Endothelial cell of umbilical vein (primary cell): ENCODE data around the gene ZP2. TPM values are rescaled to one million over a fixed set of nuclear protein-coding genes. Genes with fewer than 3 reads are reported as not detected.

Experiments used
- BruUV-seq: library from RNA; stranded (reverse); fragments of 400-500 nt; replicated peaks from 2 replicates; lab custom pipeline; 2021; lab: Mats Ljungman, UMichigan
- CTCF ChIA-PET: fragments of 300-600, 350-600 bp; sonication (Branson Sonifier 250); formaldehyde crosslinking; loops from one replicate; lab custom pipeline; 2021; ENCODE audit warnings: antibody characterized with exemption, inconsistent platforms; lab: Charles Lee
- POLR2A ChIA-PET: fragments of 300-600, 350-600 bp; sonication (Branson Sonifier 250); formaldehyde crosslinking; loops from one replicate; lab custom pipeline; 2021; ENCODE audit warnings: antibody characterized with exemption, inconsistent platforms; lab: Charles Lee
- DNase-seq: peaks from one replicate; pipeline ENCODE4 v3.0.0-alpha.2; 2011; ENCODE audit warnings: low read depth, low spot score
- FAIRE-seq: peaks from 2 replicates; lab custom pipeline; 2011; peaks lifted over from hg19 to GRCh38; lab: Jason Lieb, UNC
- H2AFZ ChIP-seq: 2 replicates; pipeline ENCODE4 v1.6.0; 2012; ENCODE audit warnings: low read depth, low read length, control low read depth, inconsistent platforms
- H3K27ac ChIP-seq: 2 replicates; pipeline ENCODE4 v1.5.1; 2011; ENCODE audit warnings: low read depth, mild to moderate bottlenecking, control low read depth, low read length, moderate library complexity; ENCODE audit not compliant: insufficient read depth
- H3K27me3 ChIP-seq, 2 experiments: 2 replicates each; pipeline versions ENCODE4 v1.6.0 to v1.6.1; 2011; ENCODE audit warnings: low read length in 2 of 2, mixed read lengths in 1 of 2; ENCODE audit not compliant: control insufficient read depth in 2 of 2, insufficient read depth in 2 of 2
- H3K36me3 ChIP-seq, 2 experiments: 2 replicates in 1 of 2; 3 replicates in 1 of 2; pipeline ENCODE4 v1.5.1; 2011; ENCODE audit warnings: low read length in 2 of 2, mild to moderate bottlenecking in 1 of 2, moderate library complexity in 1 of 2; ENCODE audit not compliant: control insufficient read depth in 2 of 2, insufficient read depth in 2 of 2; ENCODE audit errors: extremely low read depth in 1 of 2
- H3K4me1 ChIP-seq: 3 replicates; pipeline ENCODE4 v1.5.1; 2011; ENCODE audit warnings: mild to moderate bottlenecking, low read length; ENCODE audit not compliant: control insufficient read depth, insufficient read depth; ENCODE audit errors: extremely low read depth
- H3K4me2 ChIP-seq: 2 replicates; pipeline ENCODE4 v1.6.1; 2011; ENCODE audit warnings: low read length, control low read depth, mixed read lengths; ENCODE audit not compliant: insufficient read depth
- H3K4me3 ChIP-seq, 3 experiments: fragments of 200-600 bp in 1 of 3; sonication (generic), shearing (Covaris generic) in 1 of 3; replicated peaks in 1 of 3; 2 replicates each; pipeline ENCODE4 v1.5.1; 2011 to 2016; ENCODE audit warnings: control low read depth in 3 of 3, low read length in 3 of 3, mild to moderate bottlenecking in 2 of 3, inconsistent platforms in 1 of 3, low read depth in 1 of 3, moderate library complexity in 1 of 3; ENCODE audit not compliant: insufficient read depth in 1 of 3
- H3K79me2 ChIP-seq: 2 replicates; pipeline ENCODE4 v1.6.0; 2012; ENCODE audit warnings: low read length, inconsistent platforms; ENCODE audit not compliant: control insufficient read depth, insufficient read depth
- H3K9ac ChIP-seq: replicated peaks from 2 replicates; pipeline ENCODE3; 2011; ENCODE audit warnings: low read length, control low read depth; ENCODE audit not compliant: insufficient read depth; ENCODE audit errors: extremely low read depth
- H3K9me1 ChIP-seq: replicated peaks from 3 replicates; pipeline ENCODE4 v1.6.0; 2011; ENCODE audit warnings: mild to moderate bottlenecking, low read length; ENCODE audit not compliant: control insufficient read depth, insufficient read depth; ENCODE audit errors: extremely low read depth
- H3K9me3 ChIP-seq: replicated peaks from 2 replicates; pipeline ENCODE4 v1.5.1; 2012; ENCODE audit warnings: low read length, inconsistent platforms; ENCODE audit not compliant: control insufficient read depth, insufficient read depth
- H4K20me1 ChIP-seq: replicated peaks from 2 replicates; pipeline ENCODE3; 2011; ENCODE audit warnings: mild to moderate bottlenecking, low read length; ENCODE audit not compliant: control insufficient read depth, insufficient read depth; ENCODE audit errors: extremely low read depth
- CTCF ChIP-seq, 2 donors: IDR thresholded peaks; 1 replicate in 1 of 2; 2 replicates in 1 of 2; pipeline ENCODE4 v1.5.1; 2011; ENCODE audit warnings: low read length in 2 of 2, mild to moderate bottlenecking in 2 of 2, moderate library complexity in 2 of 2, control low read depth in 1 of 2, inconsistent platforms in 1 of 2, low read depth in 1 of 2; ENCODE audit not compliant: insufficient read depth in 1 of 2; ENCODE audit errors: extremely low read depth in 1 of 2
- EZH2 ChIP-seq: IDR thresholded peaks from 2 replicates; pipeline ENCODE4 v1.6.1; 2012; ENCODE audit warnings: borderline replicate concordance, low read depth, mild to moderate bottlenecking, moderate library complexity, low read length, inconsistent platforms; ENCODE audit not compliant: severe bottlenecking
- FOS ChIP-seq: IDR thresholded peaks from 2 replicates; pipeline ENCODE4 v1.6.1; 2011; ENCODE audit warnings: mild to moderate bottlenecking, low read length, moderate library complexity, borderline replicate concordance; ENCODE audit not compliant: insufficient read depth
- GATA2 ChIP-seq: IDR thresholded peaks from 2 replicates; pipeline ENCODE4 v1.7.0; 2011; ENCODE audit warnings: low read depth, mild to moderate bottlenecking, moderate library complexity, mixed read lengths, low read length; ENCODE audit not compliant: insufficient read length, insufficient read depth
- JUN ChIP-seq: IDR thresholded peaks from 2 replicates; pipeline ENCODE4 v1.6.1; 2011; ENCODE audit warnings: borderline replicate concordance, low read depth; ENCODE audit not compliant: insufficient read length, insufficient read depth
- MAX ChIP-seq: IDR thresholded peaks from 2 replicates; pipeline ENCODE4 v1.6.1; 2011; ENCODE audit not compliant: insufficient read depth, insufficient read length
- MYC ChIP-seq: IDR thresholded peaks from one replicate; pipeline ENCODE4 v1.6.1; 2011; ENCODE audit warnings: mild to moderate bottlenecking, low read depth, low read length
- POLR2A ChIP-seq: IDR thresholded peaks from 2 replicates; pipeline ENCODE4 v1.6.1; 2012; ENCODE audit warnings: low read depth, mild to moderate bottlenecking, control low read depth, low read length
- POLR2AphosphoS5 ChIP-seq: IDR thresholded peaks from 2 replicates; pipeline ENCODE4 v1.6.1; 2012; ENCODE audit warnings: low read depth, mild to moderate bottlenecking, control low read depth, low read length, moderate library complexity; ENCODE audit not compliant: insufficient read depth
- dilution Hi-C: fragments of 300-500 bp; cut with MboI; formaldehyde crosslinking; loops from one replicate; pipeline ENCODE4 v1.15.0; 2019; ENCODE audit warnings: low sequenced_read_pairs; ENCODE audit not compliant: extremely low pct_ligation_motif_present
- intact Hi-C: fragments of 100-400 bp; cut with micrococcal nuclease; formaldehyde crosslinking; loops from one replicate; pipeline ENCODE4 v1.10.0; 2022
- polyA plus RNA-seq, 4 experiments: library from polyadenylated mRNA; depleted of rRNA in 3 of 4; stranded (reverse) in 3 of 4; unstranded in 1 of 4; fragments of >200 nt; gene quantifications; 2 replicates each; pipeline versions ENCODE4 v1.2.1 to v1.2.3, GENCODE V29; 2011 to 2012; ENCODE audit warnings: missing spikeins in 1 of 4
- total RNA-seq: library from RNA; stranded (reverse); gene quantifications from 2 replicates; pipeline ENCODE4 v1.2.3, GENCODE V29; 2021

The ZP2 gene
- total and polyA plus RNA-seq, 2 donors (not counting 3 experiments of a cell fraction or from before 2014, with no cell fraction given), result not detected

GRCh38 chr16:21159281-21159951 lies 52.0 kb downstream of the ZP2 start:
- peak overlapping the region; percentile 65 for H3K9ac ChIP-seq
- H3K27me3 ChIP-seq, result no peaks in the 10 kb centered on the region
- H3K36me3 ChIP-seq, result peaks cover under 1 to 5% of the 10 kb centered on the region in 2 experiments
- peaks cover 13% of the 10 kb centered on the region for H3K4me1 ChIP-seq
- dilution Hi-C loops (no loop called here), intact Hi-C loops (loop anchor here (5.0 kb wide), 2 partner anchors 252 to 1163 kb away; no protein-coding TSS in a partner anchor)
- no peaks in the 10 kb centered on the region for H3K79me2 ChIP-seq
- no peaks in the 10 kb centered on the region for H4K20me1 ChIP-seq
- no peaks in the 10 kb centered on the region for H3K9me3 ChIP-seq
- H3K4me3 ChIP-seq, result peak overlapping the region; percentile 58 to 83 (median 64)
- TSS peak; percentile 17 for BruUV-seq
- H3K9me1 ChIP-seq, result no peaks in the 10 kb centered on the region
- ChIA-PET CTCF (interaction anchor here (1.0 to 5.1 kb wide), 7 partner anchors 9 to 385 kb away, joined by 3 to 117 read pairs (median 4); no protein-coding TSS in a partner anchor), POLR2A (no interaction called here)
- TF ChIP-seq EZH2 (no peak), MYC (no peak), CTCF (IDR thresholded peaks at IDR 0.05; ENCODE audit: extremely low read depth in 1 of 2, insufficient read depth in 1 of 2, low read depth in 1 of 2, low read length in 2 of 2) (no peak), FOS (no peak), GATA2 (no peak), JUN (no peak), MAX (no peak), POLR2AphosphoS5 (no peak), POLR2A (no peak)
- no peak overlapping the region for H3K27ac ChIP-seq
- DNase-seq, result peak; percentile 32
- H3K4me2 ChIP-seq, result peak overlapping the region; percentile 92
- FAIRE-seq, result no peak
- H2AFZ ChIP-seq, result peak overlapping the region; percentile 78
